ENCODE measurements around the gene UQCRH.
"Not testable (repeated sequence)": the region's sequence is repeated elsewhere in the genome, so short reads cannot be mapped to it uniquely, and the experiment has no call there.

- not testable (repeated sequence) for TF ChIP-seq CTCF (IDR thresholded peaks at IDR 0.05; ENCODE audit: insufficient read depth, low read length, poor library complexity, severe bottlenecking); EZH2phosphoT487 (conservative IDR thresholded peaks at IDR 0.05; ENCODE audit: low read length)
Measured at GRCh38 chr1:46319301-46319700, 15.8 kb downstream of the UQCRH start.
